ENCODE data around the gene CLK3. TPM values are rescaled to one million over a fixed set of nuclear protein-coding genes. Genes with fewer than 3 reads are reported as not detected.

The CLK3 gene
- total and polyA plus RNA-seq, 2 of the 13 experiments (the other 11 are each of a cell fraction or from before 2014, with no cell fraction given) = 41.5 to 82.0 TPM

DNA sequence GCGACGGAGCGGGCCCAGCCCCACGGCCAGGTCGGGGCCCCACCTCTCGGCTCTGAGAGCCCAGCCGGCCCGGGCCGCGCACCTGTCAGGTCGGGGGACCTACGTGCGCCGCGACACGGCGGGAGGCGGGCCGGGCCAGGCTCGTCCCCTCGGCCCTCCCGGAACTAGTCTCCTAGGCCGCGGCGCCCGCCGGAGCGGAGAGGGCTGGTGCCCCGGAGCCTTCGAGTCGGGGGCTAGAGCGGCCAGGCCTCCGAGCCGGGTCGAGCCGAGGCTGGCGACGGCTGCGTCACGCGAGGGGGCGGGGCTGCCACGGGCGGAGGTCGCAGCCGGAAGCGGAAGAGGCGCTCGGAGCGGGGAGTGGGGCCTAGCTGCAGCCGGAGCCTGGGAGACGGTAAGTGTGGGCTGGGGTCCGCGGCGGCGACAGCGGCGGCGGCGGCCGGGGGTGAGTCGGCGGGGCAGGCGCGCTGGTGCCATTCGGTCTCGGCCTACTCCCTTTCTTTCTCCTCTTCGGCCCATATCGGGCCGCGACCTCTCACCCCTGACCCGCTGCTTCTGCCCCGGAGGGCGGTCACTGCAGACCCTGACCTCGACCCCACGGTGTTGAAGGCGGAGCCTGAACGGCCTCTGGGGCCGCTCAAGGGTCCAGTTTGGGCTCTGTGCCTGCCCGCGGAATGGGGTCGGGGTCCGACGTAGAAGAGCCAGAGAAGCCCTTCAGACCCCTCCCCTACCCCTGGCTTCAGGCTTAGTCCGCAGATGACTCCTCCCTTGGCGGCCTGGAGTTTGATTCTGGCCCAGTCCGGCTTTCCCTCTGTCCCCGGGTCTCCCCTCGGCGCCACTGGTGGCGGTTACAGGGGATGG, at the start of gene CLK3 (continued):
- TF ChIP-seq, protein P1, sequence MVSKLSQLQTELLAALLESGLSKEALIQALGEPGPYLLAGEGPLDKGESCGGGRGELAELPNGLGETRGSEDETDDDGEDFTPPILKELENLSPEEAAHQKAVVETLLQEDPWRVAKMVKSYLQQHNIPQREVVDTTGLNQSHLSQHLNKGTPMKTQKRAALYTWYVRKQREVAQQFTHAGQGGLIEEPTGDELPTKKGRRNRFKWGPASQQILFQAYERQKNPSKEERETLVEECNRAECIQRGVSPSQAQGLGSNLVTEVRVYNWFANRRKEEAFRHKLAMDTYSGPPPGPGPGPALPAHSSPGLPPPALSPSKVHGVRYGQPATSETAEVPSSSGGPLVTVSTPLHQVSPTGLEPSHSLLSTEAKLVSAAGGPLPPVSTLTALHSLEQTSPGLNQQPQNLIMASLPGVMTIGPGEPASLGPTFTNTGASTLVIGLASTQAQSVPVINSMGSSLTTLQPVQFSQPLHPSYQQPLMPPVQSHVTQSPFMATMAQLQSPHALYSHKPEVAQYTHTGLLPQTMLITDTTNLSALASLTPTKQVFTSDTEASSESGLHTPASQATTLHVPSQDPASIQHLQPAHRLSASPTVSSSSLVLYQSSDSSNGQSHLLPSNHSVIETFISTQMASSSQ (IDR thresholded peaks at IDR 0.05; ENCODE audit: low read depth) = no peak; the same call in 1 of the 2 replicates
- TF ChIP-seq, protein P1 (CRISPR knock-in tag; IDR thresholded peaks at IDR 0.05; ENCODE audit: borderline replicate concordance) = peak; percentile 73; the same call in 1 of the 2 replicates
- TF ChIP-seq, protein P2, sequence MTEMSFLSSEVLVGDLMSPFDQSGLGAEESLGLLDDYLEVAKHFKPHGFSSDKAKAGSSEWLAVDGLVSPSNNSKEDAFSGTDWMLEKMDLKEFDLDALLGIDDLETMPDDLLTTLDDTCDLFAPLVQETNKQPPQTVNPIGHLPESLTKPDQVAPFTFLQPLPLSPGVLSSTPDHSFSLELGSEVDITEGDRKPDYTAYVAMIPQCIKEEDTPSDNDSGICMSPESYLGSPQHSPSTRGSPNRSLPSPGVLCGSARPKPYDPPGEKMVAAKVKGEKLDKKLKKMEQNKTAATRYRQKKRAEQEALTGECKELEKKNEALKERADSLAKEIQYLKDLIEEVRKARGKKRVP (CRISPR knock-in tag; IDR thresholded peaks at IDR 0.05) = peak in 1 of 2 experiments; percentile 71; a peak in 2 of 4 replicates
- TF ChIP-seq TBP (CRISPR knock-in tag; IDR thresholded peaks at IDR 0.05) (no peak; the same call in 1 of the 2 replicates), ZNF335 (CRISPR knock-in tag; IDR thresholded peaks at IDR 0.05) (0 out of 2 replicates have a peak, but pooled peaks have one; percentile 2), ZNF549 (CRISPR knock-in tag; IDR thresholded peaks at IDR 0.05) (peak; percentile 14; the same call in 1 of the 2 replicates), SRY (CRISPR knock-in tag; IDR thresholded peaks at IDR 0.05) (peak; percentile 76; the same call in 1 of the 2 replicates), ZNF17 (CRISPR knock-in tag; IDR thresholded peaks at IDR 0.05) (no peak), SP140L (CRISPR knock-in tag; IDR thresholded peaks at IDR 0.05; ENCODE audit: borderline replicate concordance) (no peak), TCF7L2 (IDR thresholded peaks at IDR 0.05; ENCODE audit: low read depth, low read length) (no peak), ZNF678 (CRISPR knock-in tag; IDR thresholded peaks at IDR 0.05) (0 out of 2 replicates have a peak, but pooled peaks have one; percentile 39)
- TF ChIP-seq, protein P3, sequence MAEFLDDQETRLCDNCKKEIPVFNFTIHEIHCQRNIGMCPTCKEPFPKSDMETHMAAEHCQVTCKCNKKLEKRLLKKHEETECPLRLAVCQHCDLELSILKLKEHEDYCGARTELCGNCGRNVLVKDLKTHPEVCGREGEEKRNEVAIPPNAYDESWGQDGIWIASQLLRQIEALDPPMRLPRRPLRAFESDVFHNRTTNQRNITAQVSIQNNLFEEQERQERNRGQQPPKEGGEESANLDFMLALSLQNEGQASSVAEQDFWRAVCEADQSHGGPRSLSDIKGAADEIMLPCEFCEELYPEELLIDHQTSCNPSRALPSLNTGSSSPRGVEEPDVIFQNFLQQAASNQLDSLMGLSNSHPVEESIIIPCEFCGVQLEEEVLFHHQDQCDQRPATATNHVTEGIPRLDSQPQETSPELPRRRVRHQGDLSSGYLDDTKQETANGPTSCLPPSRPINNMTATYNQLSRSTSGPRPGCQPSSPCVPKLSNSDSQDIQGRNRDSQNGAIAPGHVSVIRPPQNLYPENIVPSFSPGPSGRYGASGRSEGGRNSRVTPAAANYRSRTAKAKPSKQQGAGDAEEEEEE (CRISPR knock-in tag; IDR thresholded peaks at IDR 0.05; ENCODE audit: borderline replicate concordance) = no peak
- TF ChIP-seq, protein P4, sequence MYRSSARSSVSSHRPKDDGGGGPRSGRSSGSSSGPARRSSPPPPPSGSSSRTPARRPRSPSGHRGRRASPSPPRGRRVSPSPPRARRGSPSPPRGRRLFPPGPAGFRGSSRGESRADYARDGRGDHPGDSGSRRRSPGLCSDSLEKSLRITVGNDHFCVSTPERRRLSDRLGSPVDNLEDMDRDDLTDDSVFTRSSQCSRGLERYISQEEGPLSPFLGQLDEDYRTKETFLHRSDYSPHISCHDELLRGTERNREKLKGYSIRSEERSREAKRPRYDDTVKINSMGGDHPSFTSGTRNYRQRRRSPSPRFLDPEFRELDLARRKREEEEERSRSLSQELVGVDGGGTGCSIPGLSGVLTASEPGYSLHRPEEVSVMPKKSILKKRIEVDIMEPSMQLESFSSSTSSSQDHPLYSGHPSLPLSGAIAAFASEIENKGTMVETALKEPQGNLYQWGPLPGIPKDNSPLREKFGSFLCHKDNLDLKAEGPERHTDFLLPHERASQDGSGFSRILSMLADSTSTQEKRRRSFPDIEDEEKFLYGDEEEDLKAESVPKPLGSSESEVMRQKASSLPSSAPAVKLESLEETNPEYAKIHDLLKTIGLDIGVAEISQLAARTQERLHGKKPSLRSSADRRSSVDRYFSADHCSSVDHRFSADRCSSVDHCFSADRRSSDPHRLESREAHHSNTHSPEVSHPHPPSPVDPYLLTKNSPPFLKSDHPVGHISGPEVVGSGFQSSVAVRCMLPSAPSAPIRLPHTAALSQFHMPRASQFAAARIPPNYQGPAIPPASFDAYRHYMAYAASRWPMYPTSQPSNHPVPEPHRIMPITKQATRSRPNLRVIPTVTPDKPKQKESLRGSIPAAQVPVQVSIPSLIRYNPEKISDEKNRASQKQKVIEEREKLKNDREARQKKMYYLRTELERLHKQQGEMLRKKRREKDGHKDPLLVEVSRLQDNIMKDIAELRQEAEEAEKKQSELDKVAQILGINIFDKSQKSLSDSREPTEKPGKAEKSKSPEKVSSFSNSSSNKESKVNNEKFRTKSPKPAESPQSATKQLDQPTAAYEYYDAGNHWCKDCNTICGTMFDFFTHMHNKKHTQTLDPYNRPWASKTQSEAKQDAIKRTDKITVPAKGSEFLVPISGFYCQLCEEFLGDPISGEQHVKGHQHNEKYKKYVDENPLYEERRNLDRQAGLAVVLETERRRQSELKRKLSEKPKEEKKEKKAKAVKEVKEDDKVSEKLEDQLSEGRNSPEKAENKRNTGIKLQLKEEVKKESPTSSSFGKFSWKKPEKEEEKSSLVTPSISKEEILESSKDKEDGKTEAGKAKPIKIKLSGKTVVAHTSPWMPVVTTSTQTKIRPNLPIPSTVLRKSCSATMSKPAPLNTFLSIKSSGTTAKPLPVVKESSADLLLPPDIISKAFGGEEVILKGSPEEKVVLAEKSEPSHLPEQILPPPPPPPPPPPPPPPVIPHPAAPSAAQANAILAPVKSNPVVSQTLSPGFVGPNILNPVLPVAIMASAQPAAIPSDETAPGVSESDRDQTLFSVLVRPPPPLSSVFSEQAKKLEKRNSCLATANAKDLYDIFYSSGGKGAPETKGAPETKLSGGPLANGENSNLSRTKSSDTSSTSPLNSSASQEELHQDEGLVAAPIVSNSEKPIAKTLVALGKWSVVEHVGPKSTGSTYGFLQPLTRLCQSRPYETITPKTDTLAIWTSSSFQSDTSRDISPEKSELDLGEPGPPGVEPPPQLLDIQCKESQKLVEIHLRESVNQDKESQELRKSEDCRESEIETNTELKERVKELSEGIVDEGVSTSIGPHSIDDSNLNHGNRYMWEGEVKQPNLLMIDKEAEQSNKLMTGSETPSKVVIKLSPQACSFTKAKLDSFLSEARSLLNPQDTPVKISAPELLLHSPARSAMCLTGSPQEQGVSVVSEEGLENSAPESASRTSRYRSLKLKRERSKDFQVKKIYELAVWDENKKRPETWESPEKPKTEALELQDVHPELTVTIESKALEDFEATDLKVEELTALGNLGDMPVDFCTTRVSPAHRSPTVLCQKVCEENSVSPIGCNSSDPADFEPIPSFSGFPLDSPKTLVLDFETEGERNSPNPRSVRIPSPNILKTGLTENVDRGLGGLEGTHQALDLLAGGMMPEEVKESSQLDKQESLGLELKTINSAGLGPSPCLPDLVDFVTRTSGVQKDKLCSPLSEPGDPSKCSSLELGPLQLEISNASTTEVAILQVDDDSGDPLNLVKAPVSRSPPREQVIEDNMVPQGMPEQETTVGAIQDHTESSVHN (CRISPR knock-in tag; IDR thresholded peaks at IDR 0.05) = no peak
